ENCODE measurements around the gene AFF2. TPM values are rescaled to one million over a fixed set of nuclear protein-coding genes. Genes with fewer than 3 reads are reported as not detected.

Gene AFF2
- polyA plus RNA-seq, 1 of the 3 experiments (the other 2 are of a cell fraction), result not detected

DNA sequence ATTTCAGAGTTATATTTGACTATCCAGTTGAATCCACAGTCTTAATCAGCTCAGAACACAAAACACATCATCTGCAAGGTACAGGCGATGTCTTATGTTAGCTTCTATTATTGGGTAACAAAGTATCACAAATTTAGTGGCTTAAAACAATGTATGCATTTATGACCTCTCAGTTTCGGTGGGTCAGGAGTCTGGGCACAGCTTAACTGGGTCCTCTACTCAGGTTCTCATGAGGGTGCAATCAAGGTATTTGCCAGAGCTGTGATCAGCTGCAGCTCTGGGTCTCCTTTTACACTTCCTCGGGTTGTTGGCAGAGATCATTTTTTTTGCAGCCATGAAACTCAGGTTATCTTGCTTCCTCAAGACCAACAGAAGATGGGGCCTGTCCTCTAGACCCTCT lies 505.8 kb downstream of the AFF2 start:
- TF ChIP-seq MEF2A (IDR thresholded peaks at IDR 0.05; ENCODE audit: borderline replicate concordance, low read depth) (no peak), RAD21 (IDR thresholded peaks at IDR 0.05; ENCODE audit: low read length) (no peak), POLR2AphosphoS5 (IDR thresholded peaks at IDR 0.05; ENCODE audit: low read depth, low read length) (no peak), YY1 (IDR thresholded peaks at IDR 0.05; ENCODE audit: low read depth) (no peak), ELF1 (IDR thresholded peaks at IDR 0.05) (no peak), CTCF (IDR thresholded peaks at IDR 0.05) (no peak), FOSL2 (IDR thresholded peaks at IDR 0.05; ENCODE audit: borderline replicate concordance, low read depth) (no peak), USF1 (IDR thresholded peaks at IDR 0.05; ENCODE audit: borderline replicate concordance, low read depth) (no peak), REST (IDR thresholded peaks at IDR 0.05; ENCODE audit: low read depth, low read length) (no peak), TCF12 (IDR thresholded peaks at IDR 0.05) (no peak), ZBTB33 (IDR thresholded peaks at IDR 0.05; ENCODE audit: borderline replicate concordance, low read depth) (no peak), CHD2 (IDR thresholded peaks at IDR 0.05; ENCODE audit: low read length, partially characterized antibody) (no peak), RCOR1 (IDR thresholded peaks at IDR 0.05; ENCODE audit: low read length) (no peak), RFX5 (IDR thresholded peaks at IDR 0.05; ENCODE audit: low read length) (no peak), MXI1 (IDR thresholded peaks at IDR 0.05; ENCODE audit: low read depth, low read length) (no peak), IRF3 (IDR thresholded peaks at IDR 0.05; ENCODE audit: low read depth, low read length) (no peak), EZH2phosphoT487 (IDR thresholded peaks at IDR 0.05; ENCODE audit: borderline replicate concordance, low read depth) (no peak), NRF1 (IDR thresholded peaks at IDR 0.05; ENCODE audit: low read depth, low read length) (no peak)
- TF ChIP-seq, protein P1, sequence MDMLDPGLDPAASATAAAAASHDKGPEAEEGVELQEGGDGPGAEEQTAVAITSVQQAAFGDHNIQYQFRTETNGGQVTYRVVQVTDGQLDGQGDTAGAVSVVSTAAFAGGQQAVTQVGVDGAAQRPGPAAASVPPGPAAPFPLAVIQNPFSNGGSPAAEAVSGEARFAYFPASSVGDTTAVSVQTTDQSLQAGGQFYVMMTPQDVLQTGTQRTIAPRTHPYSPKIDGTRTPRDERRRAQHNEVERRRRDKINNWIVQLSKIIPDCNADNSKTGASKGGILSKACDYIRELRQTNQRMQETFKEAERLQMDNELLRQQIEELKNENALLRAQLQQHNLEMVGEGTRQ (IDR thresholded peaks at IDR 0.05; ENCODE audit: borderline replicate concordance, low read depth, low read length), result no peak
- TF ChIP-seq, protein P2, sequence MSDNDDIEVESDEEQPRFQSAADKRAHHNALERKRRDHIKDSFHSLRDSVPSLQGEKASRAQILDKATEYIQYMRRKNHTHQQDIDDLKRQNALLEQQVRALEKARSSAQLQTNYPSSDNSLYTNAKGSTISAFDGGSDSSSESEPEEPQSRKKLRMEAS (IDR thresholded peaks at IDR 0.05; ENCODE audit: low read depth), result no peak
- H3F3A ChIP-seq (replicated peaks; ENCODE audit: insufficient read depth), result no peaks in the 10 kb centered on the region
- no peaks in the 10 kb centered on the region for H3K4me1 ChIP-seq (ENCODE audit: control insufficient read depth in 1 of 2, insufficient read depth in 2 of 2, low read depth in 1 of 2, low read length in 1 of 2)
- H3K4me2 ChIP-seq, result no peak overlapping the region
- no peak overlapping the region for H3K9ac ChIP-seq
- ChIA-PET CTCF (no interaction called here), POLR2A (no interaction called here)
- H3K9me2 ChIP-seq, result no peaks in the 10 kb centered on the region
- no peaks in the 10 kb centered on the region for H3K36me3 ChIP-seq (replicated peaks in 1 of 2; ENCODE audit: control insufficient read depth in 1 of 2, insufficient read depth in 2 of 2, low read length in 1 of 2)
- H4K20me1 ChIP-seq (ENCODE audit: insufficient read depth), result no peaks in the 10 kb centered on the region
- H3K79me2 ChIP-seq (ENCODE audit: insufficient read depth), result no peaks in the 10 kb centered on the region
- no peaks in the 10 kb centered on the region for H3K27me3 ChIP-seq (ENCODE audit: insufficient read depth)
- WGBS (ENCODE audit: low lambda C conversion rate), result 0% methylated on average over 3 of the region's 3 CpGs
- H3K27ac ChIP-seq (ENCODE audit: low read depth in 2 of 2, low read length in 1 of 2), result no peak overlapping the region
- no peaks in the 10 kb centered on the region for H3K9me3 ChIP-seq
- H3K4me3 ChIP-seq (ENCODE audit: low read depth in 2 of 2, low read length in 1 of 2), result no peak overlapping the region
- no peak overlapping the region for H2AFZ ChIP-seq (ENCODE audit: low read depth)
- DNase-seq, result no peak

Data from SK-N-SH (cell line).